Panc1 (cell line): ENCODE measurements around the gene SPATA17.

Source experiments
- CTCF ChIP-seq: fragments of 450-650 bp; IDR thresholded peaks from 2 replicates; pipeline ENCODE4 v1.5.1; 2017; ENCODE audit warnings: mild to moderate bottlenecking
- POLR2AphosphoS5 ChIP-seq: IDR thresholded peaks from 2 replicates; pipeline ENCODE4 v1.6.1; 2012; ENCODE audit warnings: mild to moderate bottlenecking, low read depth, low read length, moderate library complexity
- REST ChIP-seq, 2 experiments: IDR thresholded peaks; 2 replicates each; pipeline ENCODE4 v1.6.1; 2011 to 2012; ENCODE audit warnings: low read depth in 2 of 2, control low read depth in 1 of 2, low read length in 1 of 2, mild to moderate bottlenecking in 1 of 2, moderate library complexity in 1 of 2; ENCODE audit not compliant: insufficient read depth in 1 of 2
- SIN3A ChIP-seq: IDR thresholded peaks from 2 replicates; pipeline ENCODE4 v1.6.1; 2012; ENCODE audit warnings: low read depth, mild to moderate bottlenecking, low read length, moderate library complexity, borderline replicate concordance; ENCODE audit not compliant: insufficient read depth
- TCF7L2 ChIP-seq: IDR thresholded peaks from 2 replicates; pipeline ENCODE4 v1.6.1; 2011; ENCODE audit warnings: mild to moderate bottlenecking, low read depth, low read length, inconsistent platforms

- peak; percentile 32; the same call in 1 of the 2 replicates for TF ChIP-seq CTCF
- no peak for TF ChIP-seq SIN3A
- TF ChIP-seq POLR2AphosphoS5 = no peak
- no peak for TF ChIP-seq REST (IDR thresholded peaks at IDR 0.05; ENCODE audit: insufficient read depth in 1 of 2, low read depth in 2 of 2, low read length in 1 of 2)
- no peak for TF ChIP-seq TCF7L2
Observed at GRCh38 chr1:217660353-217661062, 29.4 kb downstream of the SPATA17 start.
